Measurements from ENCODE around the gene MAP4K4.

DNA sequence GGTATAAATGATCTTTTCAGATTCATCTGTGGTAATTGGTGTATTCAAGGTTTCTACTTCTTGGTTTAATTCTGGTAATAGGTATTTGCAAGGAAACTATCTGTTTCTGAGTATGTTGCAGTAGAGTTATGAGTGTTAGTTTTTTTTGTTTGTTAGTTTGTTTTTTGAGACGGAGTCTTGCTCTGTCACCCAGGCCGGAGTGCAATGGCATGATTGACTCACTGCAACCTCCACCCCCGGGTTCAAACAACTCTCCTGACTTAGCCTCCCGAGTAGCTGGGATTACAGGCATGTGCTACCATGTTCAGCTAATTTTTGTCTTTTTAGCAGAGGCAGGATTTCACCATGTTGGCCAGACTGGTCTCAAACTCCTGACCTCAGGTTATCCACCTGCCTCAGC is 233.3 kb downstream of the MAP4K4 start:
- TF ChIP-seq CTCF (conservative IDR thresholded peaks at IDR 0.05; ENCODE audit: low read length) (no peak), EZH2phosphoT487 (IDR thresholded peaks at IDR 0.05; ENCODE audit: borderline replicate concordance) (no peak)
